Measurements from ENCODE around the gene EHBP1.

DNA sequence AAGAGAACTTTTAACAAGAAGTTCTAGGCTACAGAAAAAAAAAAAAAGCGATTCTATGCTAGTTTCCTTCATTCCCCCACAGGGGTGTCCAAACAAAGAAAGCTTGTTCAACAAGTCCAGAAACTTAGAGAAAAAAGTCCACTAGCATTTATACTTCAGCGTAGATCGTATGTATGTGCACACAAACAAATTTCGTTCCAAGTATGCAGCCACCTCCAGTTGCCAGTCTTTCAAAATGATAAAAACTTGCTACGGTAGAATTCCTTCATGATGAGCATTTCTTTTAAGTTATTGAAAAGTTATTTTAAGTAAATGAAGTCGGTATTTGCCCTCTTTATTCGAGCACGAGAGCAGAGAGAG, 341.4 kb downstream of the EHBP1 start:
- TF ChIP-seq, protein P1, sequence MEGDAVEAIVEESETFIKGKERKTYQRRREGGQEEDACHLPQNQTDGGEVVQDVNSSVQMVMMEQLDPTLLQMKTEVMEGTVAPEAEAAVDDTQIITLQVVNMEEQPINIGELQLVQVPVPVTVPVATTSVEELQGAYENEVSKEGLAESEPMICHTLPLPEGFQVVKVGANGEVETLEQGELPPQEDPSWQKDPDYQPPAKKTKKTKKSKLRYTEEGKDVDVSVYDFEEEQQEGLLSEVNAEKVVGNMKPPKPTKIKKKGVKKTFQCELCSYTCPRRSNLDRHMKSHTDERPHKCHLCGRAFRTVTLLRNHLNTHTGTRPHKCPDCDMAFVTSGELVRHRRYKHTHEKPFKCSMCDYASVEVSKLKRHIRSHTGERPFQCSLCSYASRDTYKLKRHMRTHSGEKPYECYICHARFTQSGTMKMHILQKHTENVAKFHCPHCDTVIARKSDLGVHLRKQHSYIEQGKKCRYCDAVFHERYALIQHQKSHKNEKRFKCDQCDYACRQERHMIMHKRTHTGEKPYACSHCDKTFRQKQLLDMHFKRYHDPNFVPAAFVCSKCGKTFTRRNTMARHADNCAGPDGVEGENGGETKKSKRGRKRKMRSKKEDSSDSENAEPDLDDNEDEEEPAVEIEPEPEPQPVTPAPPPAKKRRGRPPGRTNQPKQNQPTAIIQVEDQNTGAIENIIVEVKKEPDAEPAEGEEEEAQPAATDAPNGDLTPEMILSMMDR (IDR thresholded peaks at IDR 0.05), result no peak
- TF ChIP-seq POLR2AphosphoS5 (IDR thresholded peaks at IDR 0.05; ENCODE audit: low read depth, low read length) (no peak), YY1 (IDR thresholded peaks at IDR 0.05; ENCODE audit: low read depth) (no peak), RFX5 (IDR thresholded peaks at IDR 0.05; ENCODE audit: low read length) (no peak), FOXJ3 (CRISPR knock-in tag; IDR thresholded peaks at IDR 0.05) (no peak), FOXM1 (IDR thresholded peaks at IDR 0.05; ENCODE audit: low read depth) (no peak), EP300 (IDR thresholded peaks at IDR 0.05; ENCODE audit: borderline replicate concordance in 1 of 2, low read depth in 1 of 2, low read length in 1 of 2) (no peak), GABPA (IDR thresholded peaks at IDR 0.05; ENCODE audit: low read depth) (no peak), TAF1 (IDR thresholded peaks at IDR 0.05; ENCODE audit: borderline replicate concordance, low read depth, low read length) (no peak), NRF1 (IDR thresholded peaks at IDR 0.05; ENCODE audit: low read depth, low read length) (no peak)
- TF ChIP-seq, protein P2, sequence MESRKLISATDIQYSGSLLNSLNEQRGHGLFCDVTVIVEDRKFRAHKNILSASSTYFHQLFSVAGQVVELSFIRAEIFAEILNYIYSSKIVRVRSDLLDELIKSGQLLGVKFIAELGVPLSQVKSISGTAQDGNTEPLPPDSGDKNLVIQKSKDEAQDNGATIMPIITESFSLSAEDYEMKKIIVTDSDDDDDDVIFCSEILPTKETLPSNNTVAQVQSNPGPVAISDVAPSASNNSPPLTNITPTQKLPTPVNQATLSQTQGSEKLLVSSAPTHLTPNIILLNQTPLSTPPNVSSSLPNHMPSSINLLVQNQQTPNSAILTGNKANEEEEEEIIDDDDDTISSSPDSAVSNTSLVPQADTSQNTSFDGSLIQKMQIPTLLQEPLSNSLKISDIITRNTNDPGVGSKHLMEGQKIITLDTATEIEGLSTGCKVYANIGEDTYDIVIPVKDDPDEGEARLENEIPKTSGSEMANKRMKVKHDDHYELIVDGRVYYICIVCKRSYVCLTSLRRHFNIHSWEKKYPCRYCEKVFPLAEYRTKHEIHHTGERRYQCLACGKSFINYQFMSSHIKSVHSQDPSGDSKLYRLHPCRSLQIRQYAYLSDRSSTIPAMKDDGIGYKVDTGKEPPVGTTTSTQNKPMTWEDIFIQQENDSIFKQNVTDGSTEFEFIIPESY (IDR thresholded peaks at IDR 0.05; ENCODE audit: borderline replicate concordance, low read depth), result no peak
- TF ChIP-seq, protein P3, sequence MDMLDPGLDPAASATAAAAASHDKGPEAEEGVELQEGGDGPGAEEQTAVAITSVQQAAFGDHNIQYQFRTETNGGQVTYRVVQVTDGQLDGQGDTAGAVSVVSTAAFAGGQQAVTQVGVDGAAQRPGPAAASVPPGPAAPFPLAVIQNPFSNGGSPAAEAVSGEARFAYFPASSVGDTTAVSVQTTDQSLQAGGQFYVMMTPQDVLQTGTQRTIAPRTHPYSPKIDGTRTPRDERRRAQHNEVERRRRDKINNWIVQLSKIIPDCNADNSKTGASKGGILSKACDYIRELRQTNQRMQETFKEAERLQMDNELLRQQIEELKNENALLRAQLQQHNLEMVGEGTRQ (IDR thresholded peaks at IDR 0.05; ENCODE audit: borderline replicate concordance, low read depth, low read length), result no peak
- TF ChIP-seq, protein P4, sequence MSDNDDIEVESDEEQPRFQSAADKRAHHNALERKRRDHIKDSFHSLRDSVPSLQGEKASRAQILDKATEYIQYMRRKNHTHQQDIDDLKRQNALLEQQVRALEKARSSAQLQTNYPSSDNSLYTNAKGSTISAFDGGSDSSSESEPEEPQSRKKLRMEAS (IDR thresholded peaks at IDR 0.05; ENCODE audit: low read depth), result no peak
